Neural progenitor cell (in vitro differentiated cells): ENCODE measurements around the gene TNP2. TPM values are rescaled to one million over a fixed set of nuclear protein-coding genes. Genes with fewer than 3 reads are reported as not detected.
A peak's percentile ranks its signal among the peaks of the same experiment; 100 is the strongest.

Source experiments
- DNase-seq: peaks from one replicate; pipeline ENCODE4 v3.0.0-alpha.2; 2016; ENCODE audit warnings: low spot score
- H2AFZ ChIP-seq: fragments of 200-600 bp; sonication (generic); replicated peaks from 2 replicates; pipeline ENCODE4 v1.6.1; 2016; ENCODE audit warnings: antibody characterized with exemption
- H3F3A ChIP-seq: fragments of 200-600 bp; sonication (generic); 2 replicates; pipeline ENCODE4 v1.6.1; 2016; ENCODE audit warnings: antibody characterized with exemption, low read depth
- H3K27ac ChIP-seq: fragments of 200-600 bp; sonication (generic); 2 replicates; pipeline ENCODE4 v1.5.1; 2016; ENCODE audit warnings: mild to moderate bottlenecking
- H3K27me3 ChIP-seq: fragments of 200-600 bp; sonication (generic); 2 replicates; pipeline ENCODE4 v1.6.1; 2016; ENCODE audit warnings: mild to moderate bottlenecking, moderate library complexity
- H3K36me3 ChIP-seq: fragments of 200-600 bp; sonication (generic); 2 replicates; pipeline ENCODE4 v1.5.1; 2016
- H3K4me1 ChIP-seq: fragments of 200-600 bp; sonication (generic); 2 replicates; pipeline ENCODE4 v1.6.1; 2016; ENCODE audit warnings: mixed run types
- H3K4me2 ChIP-seq: fragments of 200-600 bp; sonication (generic); 2 replicates; pipeline ENCODE4 v1.6.1; 2016
- H3K4me3 ChIP-seq: fragments of 200-600 bp; sonication (generic); 2 replicates; pipeline ENCODE4 v1.5.1; 2016
- H3K79me2 ChIP-seq: fragments of 200-600 bp; sonication (generic); 2 replicates; pipeline ENCODE4 v1.6.1; 2016; ENCODE audit warnings: low read depth
- H3K9ac ChIP-seq: fragments of 200-600 bp; sonication (generic); 2 replicates; pipeline ENCODE4 v1.6.1; 2016
- H3K9me3 ChIP-seq: fragments of 200-600 bp; sonication (generic); 2 replicates; pipeline ENCODE4 v1.5.1; 2016; ENCODE audit warnings: low read depth
- H4K20me1 ChIP-seq: fragments of 200-600 bp; sonication (generic); 2 replicates; pipeline ENCODE4 v1.6.1; 2016; ENCODE audit warnings: low read depth
- H3K27ac Mint-ChIP-seq: 3 replicates; pipeline ENCODE4 v1.8.0; 2021; ENCODE audit warnings: mixed read lengths
- H3K27me3 Mint-ChIP-seq: 2 replicates; pipeline ENCODE4 v1.8.0; 2022; ENCODE audit warnings: low read depth, mild to moderate bottlenecking, inconsistent platforms, moderate library complexity, mixed read lengths; ENCODE audit not compliant: insufficient read depth
- H3K36me3 Mint-ChIP-seq: 3 replicates; pipeline ENCODE4 v1.8.0; 2021; ENCODE audit warnings: mixed read lengths
- H3K4me1 Mint-ChIP-seq: 3 replicates; pipeline ENCODE4 v1.8.0; 2021; ENCODE audit warnings: mixed read lengths
- H3K4me3 Mint-ChIP-seq: 3 replicates; pipeline ENCODE4 v1.8.0; 2021; ENCODE audit warnings: mild to moderate bottlenecking, moderate library complexity, mixed read lengths
- H3K9me3 Mint-ChIP-seq: 3 replicates; pipeline ENCODE4 v1.8.0; 2020; ENCODE audit warnings: mixed read lengths
- EZH2 ChIP-seq: fragments of 200-600 bp; sonication (generic); IDR thresholded peaks from 2 replicates; pipeline ENCODE4 v1.6.1; 2017; ENCODE audit warnings: antibody characterized with exemption, mild to moderate bottlenecking, moderate library complexity
- EZH2phosphoT487 ChIP-seq: fragments of 200-600 bp; sonication (generic); IDR thresholded peaks from 2 replicates; pipeline ENCODE4 v1.6.1; 2017; ENCODE audit warnings: antibody characterized with exemption
- total RNA-seq: library from RNA; depleted of rRNA; stranded (reverse); fragments of >200 nt; gene quantifications from 2 replicates; pipeline ENCODE4 v1.2.3, GENCODE V29; 2015; ENCODE audit warnings: low replicate concordance
- TF ChIP-seq, protein P1 (sequence below): fragments of 200-600 bp; sonication (generic); IDR thresholded peaks from 2 replicates; pipeline ENCODE4 v1.5.1; 2017; ENCODE audit warnings: antibody characterized with exemption, mild to moderate bottlenecking

TNP2 gene
- total RNA-seq, 1 donor from 2014 or later = not detected

DNA sequence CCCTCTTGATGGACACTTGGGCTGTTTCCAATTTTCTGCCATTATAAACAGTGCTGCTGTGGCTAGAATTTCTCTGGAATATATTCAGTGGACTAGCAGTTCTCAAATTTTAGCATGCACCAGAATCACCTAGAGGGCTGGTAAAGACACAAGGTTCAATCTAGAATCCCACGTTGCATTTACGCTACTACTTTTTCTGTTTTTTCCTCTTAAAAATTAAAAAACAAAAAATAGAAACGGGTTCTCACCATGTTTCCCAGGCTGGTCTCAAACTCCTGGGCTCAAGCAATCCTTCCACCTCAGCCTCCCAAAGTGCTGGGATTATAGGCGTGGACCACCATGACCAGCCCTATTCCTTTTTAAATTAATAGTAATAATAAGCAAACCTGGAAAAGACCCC lies 26.5 kb upstream of the TNP2 start:
- no peaks in the 10 kb centered on the region for H3K79me2 ChIP-seq
- H3K36me3 ChIP-seq = no peaks in the 10 kb centered on the region
- no peaks in the 10 kb centered on the region for H3K27me3 ChIP-seq
- DNase-seq = no peak
- H3K27ac Mint-ChIP-seq = no peak overlapping the region
- no peak overlapping the region for H3K4me3 ChIP-seq
- no peaks in the 10 kb centered on the region for H3K9me3 ChIP-seq
- peaks cover 2% of the 10 kb centered on the region for H3K27me3 Mint-ChIP-seq
- H3F3A ChIP-seq = peaks cover 6% of the 10 kb centered on the region
- TF ChIP-seq EZH2 (no peak), EZH2phosphoT487 (no peak)
- TF ChIP-seq, protein P1, sequence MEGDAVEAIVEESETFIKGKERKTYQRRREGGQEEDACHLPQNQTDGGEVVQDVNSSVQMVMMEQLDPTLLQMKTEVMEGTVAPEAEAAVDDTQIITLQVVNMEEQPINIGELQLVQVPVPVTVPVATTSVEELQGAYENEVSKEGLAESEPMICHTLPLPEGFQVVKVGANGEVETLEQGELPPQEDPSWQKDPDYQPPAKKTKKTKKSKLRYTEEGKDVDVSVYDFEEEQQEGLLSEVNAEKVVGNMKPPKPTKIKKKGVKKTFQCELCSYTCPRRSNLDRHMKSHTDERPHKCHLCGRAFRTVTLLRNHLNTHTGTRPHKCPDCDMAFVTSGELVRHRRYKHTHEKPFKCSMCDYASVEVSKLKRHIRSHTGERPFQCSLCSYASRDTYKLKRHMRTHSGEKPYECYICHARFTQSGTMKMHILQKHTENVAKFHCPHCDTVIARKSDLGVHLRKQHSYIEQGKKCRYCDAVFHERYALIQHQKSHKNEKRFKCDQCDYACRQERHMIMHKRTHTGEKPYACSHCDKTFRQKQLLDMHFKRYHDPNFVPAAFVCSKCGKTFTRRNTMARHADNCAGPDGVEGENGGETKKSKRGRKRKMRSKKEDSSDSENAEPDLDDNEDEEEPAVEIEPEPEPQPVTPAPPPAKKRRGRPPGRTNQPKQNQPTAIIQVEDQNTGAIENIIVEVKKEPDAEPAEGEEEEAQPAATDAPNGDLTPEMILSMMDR = no peak
- H3K9ac ChIP-seq = no peak overlapping the region
- H2AFZ ChIP-seq = no peak overlapping the region
- H3K4me1 Mint-ChIP-seq = peaks cover 43% of the 10 kb centered on the region
- H3K36me3 Mint-ChIP-seq = no peaks in the 10 kb centered on the region
- H3K27ac ChIP-seq = no peak overlapping the region
- no peak overlapping the region for H3K4me3 Mint-ChIP-seq
- no peaks in the 10 kb centered on the region for H3K9me3 Mint-ChIP-seq
- peaks cover 8% of the 10 kb centered on the region for H3K4me1 ChIP-seq
- H3K4me2 ChIP-seq = no peak overlapping the region
- no peaks in the 10 kb centered on the region for H4K20me1 ChIP-seq

DNA sequence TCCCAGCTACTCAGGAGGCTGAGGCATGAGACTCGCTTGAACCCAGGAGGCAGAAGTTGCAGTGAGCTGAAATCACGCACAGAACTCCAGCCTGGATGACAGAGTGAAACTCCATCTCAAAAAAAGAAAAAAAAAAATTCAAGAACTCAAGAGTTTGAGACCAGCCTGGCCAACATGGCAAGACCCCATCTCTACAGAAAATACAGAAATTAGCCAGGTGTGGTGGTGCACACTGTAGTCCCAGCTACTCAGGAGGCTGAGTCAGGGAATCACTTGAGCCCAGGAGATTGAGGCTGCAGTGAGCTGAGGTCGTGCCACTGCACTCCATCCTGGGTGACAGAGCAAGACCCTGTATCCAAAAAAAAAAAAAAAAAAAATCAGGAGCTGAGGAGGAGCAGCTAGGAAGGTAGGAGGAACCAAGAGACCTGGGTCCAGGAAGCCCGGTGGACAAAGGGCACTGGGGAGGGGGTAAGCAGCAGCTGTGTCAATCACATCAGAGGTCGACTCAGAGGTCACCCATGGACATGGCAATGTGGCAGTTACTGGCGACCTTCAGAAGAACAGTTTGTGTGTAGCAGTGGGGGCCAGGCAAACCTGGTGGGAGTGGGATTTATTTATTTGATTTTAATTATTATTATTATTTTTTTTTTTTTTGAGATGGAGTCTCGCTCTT lies 23.1 kb upstream of the TNP2 start:
- H3K4me1 ChIP-seq = peaks cover under 1% of the 10 kb centered on the region
- no peaks in the 10 kb centered on the region for H3K27me3 ChIP-seq
- peaks cover 6% of the 10 kb centered on the region for H3F3A ChIP-seq
- no peak overlapping the region for H3K9ac ChIP-seq
- H3K27me3 Mint-ChIP-seq = peaks cover 2% of the 10 kb centered on the region
- no peaks in the 10 kb centered on the region for H3K79me2 ChIP-seq
- no peak overlapping the region for H3K4me3 Mint-ChIP-seq
- no peaks in the 10 kb centered on the region for H3K36me3 ChIP-seq
- H3K36me3 Mint-ChIP-seq = no peaks in the 10 kb centered on the region
- peaks cover 6% of the 10 kb centered on the region for H3K9me3 Mint-ChIP-seq
- no peak overlapping the region for H3K27ac ChIP-seq
- H3K4me3 ChIP-seq = no peak overlapping the region
- no peak overlapping the region for H3K27ac Mint-ChIP-seq
- TF ChIP-seq EZH2phosphoT487 (no peak), EZH2 (no peak)
- TF ChIP-seq, protein P1 = no peak
- H3K9me3 ChIP-seq = no peaks in the 10 kb centered on the region
- no peak overlapping the region for H2AFZ ChIP-seq
- DNase-seq = no peak
- peaks cover 30% of the 10 kb centered on the region for H3K4me1 Mint-ChIP-seq
- no peaks in the 10 kb centered on the region for H4K20me1 ChIP-seq
- H3K4me2 ChIP-seq = no peak overlapping the region

DNA sequence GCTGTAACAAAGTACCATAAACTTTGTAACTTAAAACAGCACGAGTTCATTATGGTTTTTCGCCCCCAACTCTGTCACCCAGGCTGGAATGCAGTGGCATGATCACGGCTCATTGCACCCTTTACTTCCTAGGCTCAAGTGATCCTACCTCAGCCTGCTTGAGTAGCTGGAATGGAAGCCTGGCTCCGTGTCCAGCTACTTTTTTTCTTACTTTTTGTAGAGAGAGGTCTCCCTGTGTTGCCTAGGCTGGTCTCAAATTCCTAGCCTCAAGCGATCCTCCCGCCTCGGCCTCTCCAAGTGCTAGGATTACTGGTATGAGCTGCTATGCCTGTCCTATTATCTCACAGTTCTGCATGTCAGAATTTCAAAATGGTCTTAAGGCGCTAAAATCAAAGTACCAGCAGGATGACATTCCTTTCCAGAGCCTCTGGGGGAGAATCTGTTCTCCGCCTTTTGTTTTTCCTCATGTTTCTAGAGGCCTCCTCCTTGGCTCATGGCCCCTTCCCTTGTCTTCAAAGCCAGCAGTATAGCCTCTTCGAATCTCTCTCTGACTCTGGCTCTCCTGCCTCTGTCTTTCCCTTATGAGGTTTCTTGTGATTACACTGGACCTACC lies 22.1 kb upstream of the TNP2 start:
- DNase-seq = peak; percentile 36
- H3K4me3 ChIP-seq = no peak overlapping the region
- peaks cover 6% of the 10 kb centered on the region for H3F3A ChIP-seq
- H3K27ac ChIP-seq = no peak overlapping the region
- H3K9me3 ChIP-seq = no peaks in the 10 kb centered on the region
- Mint-ChIP-seq H3K9me3 (peaks cover 6% of the 10 kb centered on the region), H3K27ac (no peak overlapping the region), H3K36me3 (no peaks in the 10 kb centered on the region), H3K4me1 (peaks cover 26% of the 10 kb centered on the region), H3K27me3 (peaks cover 5% of the 10 kb centered on the region), H3K4me3 (peak overlapping the region; percentile 15)
- no peak for TF ChIP-seq EZH2phosphoT487
- H3K9ac ChIP-seq = no peak overlapping the region
- no peaks in the 10 kb centered on the region for H4K20me1 ChIP-seq
- H3K4me2 ChIP-seq = no peak overlapping the region
- no peaks in the 10 kb centered on the region for H3K36me3 ChIP-seq
- no peak overlapping the region for H2AFZ ChIP-seq
- H3K79me2 ChIP-seq = no peaks in the 10 kb centered on the region
- no peaks in the 10 kb centered on the region for H3K27me3 ChIP-seq
- no peaks in the 10 kb centered on the region for H3K4me1 ChIP-seq
